AML-193 (cell line): ENCODE results near the gene PTPRK.
"Not testable (repeated sequence)": the region's sequence is repeated elsewhere in the genome, so short reads cannot be mapped to it uniquely, and the experiment has no call there.

Experiments
- DNase-seq, 2 experiments: peaks; one replicate each; lab custom pipeline; 2025; lab: John Stamatoyannopoulos, UW

Gene PTPRK

DNA sequence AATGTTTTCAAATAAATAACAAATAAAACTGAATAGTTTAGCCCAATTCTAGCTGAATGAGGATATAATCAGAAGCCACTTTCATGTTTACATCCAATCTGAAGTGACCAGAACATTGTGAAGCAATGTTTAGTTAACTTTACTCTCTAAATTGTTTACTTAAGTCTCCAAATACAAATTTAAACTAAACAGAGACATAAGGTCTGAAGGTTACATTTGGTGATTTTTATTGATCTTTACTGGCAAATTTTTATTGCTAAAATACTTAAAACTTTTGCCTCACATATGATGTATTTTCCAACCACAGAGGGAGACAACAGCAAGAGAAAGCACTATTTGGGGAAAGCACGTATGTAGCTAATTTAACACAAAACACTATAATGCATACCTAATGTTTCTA lies 512.7 kb downstream of the PTPRK start:
- no peak for DNase-seq

DNA sequence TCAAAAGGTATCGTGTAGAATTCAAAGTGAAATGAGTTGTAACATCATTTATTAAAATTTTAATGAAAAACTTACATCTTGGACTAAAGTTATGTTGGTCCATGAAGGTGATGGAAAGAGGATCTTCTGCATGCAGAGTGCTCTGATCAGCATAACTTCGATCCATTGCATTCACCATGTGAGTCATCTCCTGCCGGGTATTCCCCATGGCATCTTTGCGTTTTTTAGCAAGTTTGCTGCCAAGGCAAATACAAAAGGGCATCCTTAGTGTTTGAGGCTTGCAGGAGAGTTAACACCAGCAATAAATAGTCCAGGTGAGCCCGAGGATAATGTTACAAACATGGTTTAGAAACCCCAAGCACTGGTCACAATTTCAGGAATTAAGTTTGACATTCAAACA lies 515.4 kb downstream of the PTPRK start:
- no peak for DNase-seq

DNA sequence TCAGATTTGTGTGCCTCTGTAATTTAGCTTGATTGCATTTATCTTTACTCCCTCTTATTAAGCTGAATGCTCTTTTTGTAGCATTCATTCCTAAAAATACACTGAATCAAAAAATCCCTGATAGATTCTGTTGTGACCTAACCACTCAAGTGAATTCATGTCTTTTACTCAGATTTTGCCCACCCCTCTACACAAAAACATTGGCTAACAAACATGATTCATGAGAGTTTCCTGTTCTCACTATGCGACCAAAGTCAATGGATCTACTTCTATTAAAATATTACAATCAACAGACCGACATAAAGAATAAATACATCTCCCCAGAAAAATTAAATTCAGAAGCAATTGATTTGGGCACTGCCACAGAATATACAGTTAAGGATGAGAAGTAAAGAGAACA lies 520.0 kb downstream of the PTPRK start:
- DNase-seq, result no peak

DNA sequence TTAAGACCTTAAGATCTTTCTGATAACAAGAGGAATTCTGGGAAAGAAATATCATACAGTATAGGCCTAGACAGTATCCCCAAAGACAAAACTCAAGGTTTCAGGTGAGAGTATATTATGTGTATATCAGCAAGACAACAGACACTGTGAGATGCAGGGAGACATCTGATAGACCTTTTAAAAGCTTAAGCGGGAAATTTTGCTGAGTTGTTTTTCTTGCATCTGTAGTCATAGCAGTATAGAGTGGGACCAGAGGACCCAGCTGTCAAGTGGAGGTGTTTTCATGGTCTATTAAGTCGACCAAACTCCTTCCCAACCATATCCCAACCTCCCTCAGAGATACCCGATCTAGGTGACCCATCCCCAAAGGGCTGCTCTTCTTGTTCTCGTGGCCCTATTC lies 521.4 kb downstream of the PTPRK start:
- no peak for DNase-seq

DNA sequence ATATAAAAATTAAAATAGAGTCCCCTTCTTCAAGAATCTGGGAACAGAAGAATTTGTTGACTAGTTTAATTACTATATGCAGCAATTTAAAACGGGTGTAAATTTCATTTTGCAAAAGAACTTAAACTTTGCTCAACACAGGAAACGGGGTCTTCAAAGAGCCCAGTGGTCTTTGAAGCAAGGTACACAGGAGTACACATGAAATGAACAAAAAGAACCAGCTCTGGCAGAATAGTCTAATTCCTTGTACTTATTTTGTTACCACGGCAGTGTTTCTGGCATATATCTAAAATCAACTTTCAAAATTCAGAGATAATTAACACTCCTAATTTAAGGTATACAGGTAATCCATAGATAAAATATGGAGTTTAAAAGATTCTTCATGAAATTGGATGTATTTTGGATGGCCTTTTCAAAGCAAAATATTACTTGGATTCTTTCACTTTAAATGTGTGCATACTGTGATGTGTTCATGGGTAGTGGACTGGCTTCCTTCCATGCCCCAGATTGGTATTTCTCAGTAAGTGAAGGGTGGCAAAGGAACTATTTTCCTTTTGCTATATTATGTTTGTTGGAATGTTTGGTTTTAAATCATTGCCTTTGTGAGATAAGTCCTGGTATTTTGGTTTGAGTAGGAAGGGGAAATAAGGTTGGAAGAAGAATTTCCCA lies 522.8 kb downstream of the PTPRK start:
- no peak for DNase-seq

DNA sequence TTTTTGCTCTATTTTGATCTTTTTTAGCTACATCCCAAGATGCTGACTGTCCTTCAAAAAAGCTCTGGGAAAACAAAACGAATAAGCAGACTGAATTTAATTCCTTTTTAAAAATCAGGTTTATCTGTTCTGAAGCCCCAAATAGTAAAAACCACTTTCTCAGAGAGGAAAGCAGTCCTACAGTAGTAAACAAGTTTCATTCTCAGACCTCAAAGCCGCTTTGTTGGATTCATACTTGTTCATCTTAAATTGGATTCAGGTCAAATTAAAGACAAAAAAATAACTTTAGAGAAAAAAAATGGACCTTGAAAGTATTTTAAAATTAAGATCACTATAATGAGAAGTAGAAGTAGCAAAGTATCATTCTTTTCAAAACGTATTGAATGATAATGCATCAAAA lies 523.5 kb downstream of the PTPRK start:
- no peak for DNase-seq

DNA sequence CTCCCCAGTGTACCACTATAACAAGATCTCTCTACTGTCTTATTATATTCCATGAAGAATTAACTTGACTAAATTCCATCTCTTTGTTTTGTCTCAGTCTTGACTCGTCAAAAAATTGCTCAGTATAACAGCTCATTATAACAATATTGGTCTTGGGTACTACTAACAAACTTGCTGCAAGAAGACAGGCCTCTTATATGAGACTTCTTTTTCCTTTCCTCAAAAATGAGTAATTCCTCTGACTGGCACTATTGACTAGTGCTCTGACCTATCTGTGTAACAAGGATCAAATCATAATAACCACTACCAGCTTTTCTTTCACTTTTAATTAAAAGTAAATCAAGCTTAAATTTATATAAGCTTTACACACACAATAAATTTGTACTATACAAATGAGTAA lies 528.3 kb downstream of the PTPRK start:
- DNase-seq, result no peak

DNA sequence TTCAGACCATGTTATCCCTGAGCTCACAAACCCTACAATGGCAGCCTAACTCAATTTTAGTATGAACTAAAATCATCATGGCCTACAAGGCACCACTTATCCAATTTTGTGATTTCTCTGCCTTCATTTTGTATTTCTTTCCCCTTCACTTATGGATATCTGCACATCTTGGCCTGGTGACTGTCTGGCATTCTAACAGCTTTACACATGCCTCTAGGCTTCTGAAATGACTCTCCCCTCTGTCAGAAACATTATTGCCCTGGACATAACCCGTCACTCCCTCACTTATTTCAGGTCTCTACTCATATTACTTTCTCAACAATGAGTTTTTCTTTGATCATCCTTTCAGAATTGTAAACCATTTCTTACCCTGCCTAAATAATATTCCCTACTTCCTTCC lies 530.3 kb downstream of the PTPRK start:
- DNase-seq, result no peak

DNA sequence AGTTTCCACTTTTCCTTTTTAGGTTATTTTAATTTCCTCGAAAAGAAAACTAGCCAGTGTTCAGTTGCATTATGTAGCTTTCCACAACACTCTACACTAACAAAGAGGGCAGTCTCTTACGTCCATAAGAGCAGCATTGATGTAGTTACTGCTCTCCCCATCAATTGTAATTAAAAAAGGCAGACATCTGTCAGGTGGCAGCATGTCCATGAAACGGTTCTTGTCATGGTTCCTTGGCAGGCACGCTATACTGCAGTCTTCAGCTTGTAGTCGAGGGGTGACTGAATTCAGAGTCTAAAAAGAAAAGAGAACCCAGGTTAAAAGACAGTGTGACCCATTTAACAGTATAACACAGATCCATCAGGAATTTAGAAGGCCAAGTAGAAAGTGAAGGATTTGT lies 539.4 kb downstream of the PTPRK start:
- DNase-seq, result no peak

DNA sequence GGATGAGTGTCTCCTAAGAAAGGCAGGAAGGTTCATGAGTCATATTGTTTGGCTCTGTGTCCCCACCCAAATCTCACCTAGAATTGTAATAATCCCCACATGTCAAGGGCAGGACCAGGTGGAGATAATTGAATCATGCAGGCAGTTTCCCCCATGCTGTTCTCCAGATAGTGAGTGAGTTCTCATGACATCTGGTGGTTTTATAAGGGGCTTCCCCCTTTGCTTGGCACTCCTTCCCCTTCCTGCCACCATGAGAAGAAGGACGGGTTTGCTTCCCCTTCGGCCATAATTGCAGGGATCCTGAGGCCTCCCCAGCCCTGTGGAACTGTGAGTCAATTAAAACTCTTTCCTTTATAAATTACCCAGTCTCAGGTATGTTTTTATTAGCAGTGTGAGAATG lies 542.2 kb downstream of the PTPRK start:
- not testable (repeated sequence) for DNase-seq

DNA sequence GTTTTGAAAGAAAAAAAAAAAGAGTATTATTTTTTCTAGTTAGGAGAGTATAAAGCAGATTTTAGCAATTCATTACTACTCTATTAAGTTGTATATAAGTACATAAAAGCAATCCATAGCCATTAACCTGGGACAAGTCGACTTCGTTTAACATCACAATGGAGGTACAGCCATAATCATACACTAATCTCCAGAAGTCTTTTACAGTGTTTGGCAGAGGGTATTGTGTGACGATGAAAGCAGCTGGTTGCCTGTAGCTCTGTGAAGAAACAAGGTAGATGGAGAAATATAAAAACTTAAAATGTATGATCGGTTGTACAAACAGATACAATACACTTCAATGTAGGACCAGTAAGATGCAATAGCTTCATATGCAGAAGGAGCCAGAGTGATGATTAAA lies 543.6 kb downstream of the PTPRK start:
- no peak for DNase-seq

DNA sequence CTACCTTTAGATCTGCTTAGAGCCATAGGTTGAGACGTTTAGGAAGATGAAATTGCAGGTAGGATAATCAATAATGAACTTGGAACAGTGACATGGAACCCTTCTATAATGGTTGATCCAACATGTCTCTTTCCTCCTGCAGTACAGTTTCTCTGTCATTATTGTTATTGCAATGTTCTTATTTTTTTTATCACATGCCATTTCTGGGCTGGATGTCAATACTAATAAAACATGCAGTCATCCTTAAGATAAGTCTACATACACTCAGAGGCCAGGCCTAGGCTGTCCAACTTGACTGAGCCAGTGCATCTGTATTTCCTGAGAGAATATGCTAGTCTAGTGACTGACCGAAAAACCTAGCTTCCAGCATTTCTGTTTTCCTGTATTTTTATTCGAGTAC lies 544.3 kb downstream of the PTPRK start:
- no peak for DNase-seq

DNA sequence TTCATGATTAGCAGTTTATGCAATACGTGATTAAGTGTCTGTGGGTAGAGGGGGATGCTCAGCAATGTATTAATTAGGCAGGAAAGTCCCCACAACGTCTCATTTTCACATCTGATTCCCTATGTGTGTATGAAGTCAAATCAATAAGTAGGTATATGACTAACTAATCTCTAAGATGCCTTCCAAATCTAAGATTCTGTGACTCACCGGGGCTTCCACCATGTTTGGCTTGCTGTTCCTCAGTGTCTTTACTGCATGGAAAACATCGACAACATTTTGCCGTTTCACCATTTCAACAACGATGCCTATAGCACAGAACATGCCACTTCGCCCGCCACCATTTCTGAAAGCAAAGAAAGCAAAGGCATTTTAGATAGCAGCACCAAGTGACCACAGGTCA lies 547.6 kb downstream of the PTPRK start:
- no peak for DNase-seq

DNA sequence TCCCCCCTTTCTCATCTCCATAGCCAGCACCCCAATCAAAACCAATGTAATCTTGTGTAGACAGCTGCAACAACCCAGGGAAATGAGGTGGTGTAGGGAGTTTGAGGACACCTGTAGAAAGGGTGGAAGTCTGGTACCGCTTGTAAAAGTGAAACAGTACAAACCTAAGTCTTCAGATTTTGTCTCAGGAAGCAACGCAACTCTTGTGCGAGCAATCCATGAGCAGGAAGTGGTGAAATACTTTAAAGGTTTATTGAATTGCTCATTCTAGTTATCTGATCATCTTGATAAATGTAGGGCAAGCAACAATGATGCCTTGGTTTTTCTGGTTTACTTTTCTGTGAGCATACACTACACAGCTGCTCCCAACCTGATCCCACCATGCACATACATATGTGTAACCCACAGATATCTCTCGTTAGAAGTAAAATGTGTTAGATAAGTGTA lies 548.4 kb downstream of the PTPRK start:
- no peak for DNase-seq

DNA sequence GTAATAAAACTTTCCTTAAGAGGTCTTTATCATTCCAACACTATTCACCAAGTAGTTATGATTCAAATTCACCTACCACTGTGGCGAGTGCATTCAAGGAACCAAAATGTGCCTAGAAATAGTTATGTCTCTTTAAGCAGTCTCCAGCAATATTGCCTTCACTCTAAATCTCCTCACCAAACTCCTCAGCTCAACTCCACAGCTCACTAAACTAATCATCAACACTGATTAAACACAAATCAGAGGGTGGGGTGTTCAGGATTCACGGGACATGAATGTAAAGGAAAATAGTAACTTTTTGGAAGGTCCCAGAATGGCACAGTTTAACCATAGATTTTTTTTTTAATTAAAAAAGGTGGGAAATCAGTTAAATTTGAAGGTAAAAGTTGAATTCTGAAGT lies 549.0 kb downstream of the PTPRK start:
- no peak for DNase-seq

DNA sequence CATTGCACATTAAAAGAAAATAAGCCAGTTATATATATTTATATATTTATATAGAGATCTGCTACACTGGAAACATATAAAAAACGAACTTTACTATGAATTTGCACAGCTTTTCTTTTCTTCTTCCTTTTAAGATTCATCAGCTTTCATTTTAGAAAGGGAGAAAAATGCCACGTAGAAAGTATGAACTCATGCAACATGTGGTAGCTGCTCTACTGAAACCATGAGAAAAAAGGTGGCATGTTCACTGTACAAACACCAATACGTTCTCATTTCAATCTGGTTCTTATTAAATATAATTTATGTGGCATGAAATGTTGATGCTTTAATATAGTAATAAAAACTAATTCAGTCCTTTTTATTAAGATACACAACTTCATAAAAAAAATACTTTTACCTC lies 550.7 kb downstream of the PTPRK start:
- no peak for DNase-seq

DNA sequence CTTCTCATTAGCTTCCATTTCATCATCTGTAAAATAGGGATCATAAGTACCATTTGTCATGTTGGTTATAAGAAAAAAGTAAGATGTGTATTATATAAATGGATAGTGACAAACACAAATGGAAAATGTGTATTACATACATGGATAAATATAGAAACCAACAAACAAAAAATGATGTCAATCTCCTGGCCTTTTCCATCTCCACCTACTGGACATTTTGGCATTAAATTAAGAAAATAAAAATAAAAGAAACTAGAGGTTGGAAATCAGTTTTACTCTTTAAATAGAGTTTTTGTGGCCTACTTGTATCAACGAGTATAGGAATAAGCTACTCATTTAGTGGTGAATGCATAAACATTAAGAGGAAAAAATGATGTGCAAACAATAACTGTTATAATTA lies 552.0 kb downstream of the PTPRK start:
- no peak for DNase-seq

DNA sequence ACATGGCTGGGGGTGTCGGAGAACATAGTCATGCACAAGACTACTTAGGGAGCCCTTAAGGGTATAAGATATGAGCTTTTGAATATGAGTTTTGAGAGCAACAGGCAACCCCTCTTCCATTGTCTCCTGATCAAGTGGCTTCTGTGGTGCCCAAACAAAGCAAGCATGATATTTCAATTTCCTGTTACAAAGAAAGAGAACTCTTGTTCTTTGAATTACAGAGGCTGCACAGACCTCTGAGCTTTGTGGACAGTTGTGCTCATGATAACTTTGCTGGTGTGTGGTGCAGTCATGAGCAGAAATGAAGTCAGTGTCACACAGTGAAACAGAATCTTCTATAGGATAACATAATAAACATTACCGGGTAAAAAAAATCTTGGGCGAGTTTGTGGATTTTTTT lies 552.7 kb downstream of the PTPRK start:
- no peak for DNase-seq

DNA sequence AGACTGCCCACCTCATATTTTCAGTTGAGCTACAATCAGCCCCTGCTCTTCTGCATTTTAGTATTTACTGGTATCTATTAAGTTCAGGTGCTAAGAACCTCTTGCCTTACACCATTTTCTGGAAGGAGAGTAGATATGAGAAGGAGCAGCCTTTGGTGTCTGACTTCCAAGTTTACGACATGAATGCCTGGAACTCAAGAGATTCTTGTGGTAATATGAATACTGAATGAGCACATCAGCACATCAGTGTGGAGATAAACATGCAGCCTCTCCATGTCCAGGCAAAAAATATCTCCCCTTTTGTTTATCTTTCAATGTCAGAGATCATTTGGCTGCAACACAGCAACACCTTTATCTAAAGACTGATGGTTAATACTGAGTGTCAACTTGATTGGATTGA lies 553.8 kb downstream of the PTPRK start:
- DNase-seq, result no peak

DNA sequence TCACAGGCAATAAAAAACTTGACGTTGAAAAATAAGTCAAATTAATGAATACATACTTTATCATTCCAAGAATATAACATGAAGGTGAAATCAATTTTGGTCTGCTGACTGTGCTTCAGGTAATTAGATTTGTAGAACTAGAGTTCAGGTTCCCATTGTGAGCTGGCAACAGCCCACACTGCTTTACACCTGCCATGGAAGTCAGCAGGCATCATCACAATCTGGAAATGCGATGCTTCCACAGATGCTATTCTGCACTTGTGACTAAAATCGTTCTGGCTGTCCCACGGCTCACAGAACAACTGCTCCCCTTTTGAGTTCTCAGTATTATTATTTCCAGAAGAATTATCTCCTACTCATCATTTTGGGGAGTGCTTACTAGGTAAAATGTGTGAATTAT lies 556.9 kb downstream of the PTPRK start:
- DNase-seq, result no peak

DNA sequence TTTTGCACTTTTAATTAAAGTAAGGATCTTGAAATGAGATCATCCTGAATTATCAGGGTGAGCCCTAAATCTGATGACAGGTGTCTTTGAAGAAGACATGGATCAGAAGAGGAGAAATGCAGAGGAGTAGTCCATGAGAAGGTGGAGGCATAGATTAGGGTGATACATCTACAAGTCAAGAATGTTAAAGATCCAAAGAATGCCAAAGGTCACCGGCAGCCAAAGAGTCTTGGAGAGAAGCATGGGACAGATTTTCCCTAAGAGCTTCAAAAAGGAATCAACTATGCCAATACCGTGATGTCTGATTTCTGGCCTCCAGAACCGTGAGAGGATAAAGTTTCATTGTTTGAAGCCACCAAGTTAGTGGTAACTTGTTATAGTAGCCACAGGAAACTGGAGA lies 560.5 kb downstream of the PTPRK start:
- DNase-seq, result no peak

DNA sequence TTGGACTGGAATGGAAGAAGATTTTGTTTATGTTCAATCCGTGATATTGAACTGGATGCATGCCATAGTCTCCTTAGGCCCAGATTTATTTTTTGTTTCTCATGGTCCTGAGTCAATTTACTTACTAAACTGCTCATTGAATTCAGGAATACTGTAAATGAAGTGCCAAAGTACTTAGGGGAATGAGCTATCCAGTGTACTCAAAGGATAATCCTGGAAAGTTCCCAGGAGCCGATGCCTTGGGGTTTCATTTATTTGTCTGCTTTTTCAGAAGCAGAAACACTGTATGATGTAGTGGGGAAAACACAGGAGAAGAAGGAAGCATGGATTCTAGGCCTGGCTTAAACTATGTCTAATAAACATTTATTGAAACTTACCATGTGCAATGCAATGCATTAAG lies 563.4 kb downstream of the PTPRK start:
- no peak for DNase-seq

DNA sequence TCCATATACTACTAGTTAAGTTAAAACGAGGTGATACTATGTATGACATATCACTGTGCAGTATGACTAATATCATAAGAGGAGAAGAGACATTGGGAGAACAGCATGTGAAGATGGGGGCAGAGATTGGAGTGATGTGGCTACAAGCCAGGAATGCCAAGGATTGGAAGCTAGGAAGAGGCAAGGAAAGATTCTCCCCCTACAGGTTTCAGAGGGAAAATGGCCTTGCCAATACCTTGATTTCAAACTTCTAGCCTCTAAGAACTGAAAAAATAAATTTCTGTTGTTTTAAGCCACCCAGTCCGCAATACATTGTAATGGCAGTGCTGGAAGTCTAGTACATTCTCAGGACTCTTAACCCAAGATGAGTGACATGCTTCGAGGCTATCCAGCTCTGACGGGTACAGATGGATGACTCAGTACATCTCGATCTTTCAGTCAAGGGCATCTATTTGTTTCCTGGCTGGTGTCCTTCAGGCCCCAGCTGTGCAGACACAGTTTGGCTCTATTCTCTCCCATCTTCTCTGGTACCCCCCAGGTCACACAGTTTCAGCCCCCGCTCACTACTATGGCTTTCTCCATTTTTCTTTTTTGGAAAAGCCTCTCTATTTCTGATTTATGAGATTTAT lies 564.0 kb downstream of the PTPRK start:
- no peak for DNase-seq

DNA sequence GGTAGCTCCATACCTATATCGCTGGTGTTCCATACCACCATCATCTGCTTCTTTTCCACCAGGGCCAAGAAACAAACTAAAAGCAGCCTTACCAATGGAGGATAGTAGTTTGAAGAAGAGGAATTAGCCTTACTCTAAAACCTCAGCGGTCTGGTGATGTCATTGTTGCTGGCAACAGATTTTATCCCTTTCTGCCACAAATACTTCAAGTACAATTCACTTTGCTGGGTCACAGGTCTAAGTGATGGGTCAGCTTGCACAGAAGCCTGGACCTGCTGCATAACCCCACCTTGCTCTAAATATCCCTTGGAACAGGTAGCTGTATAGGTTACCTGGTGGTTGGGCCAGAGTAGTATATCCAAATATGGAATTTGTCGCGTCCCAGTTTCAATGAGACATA lies 566.3 kb downstream of the PTPRK start:
- DNase-seq, result no peak
